GM12878 (cell line): ENCODE results near the gene PCDH15.

ENCODE experiments used
- ATF2 ChIP-seq: IDR thresholded peaks from 2 replicates; pipeline ENCODE4 v1.6.1; 2012; ENCODE audit warnings: low read length, inconsistent platforms
- BHLHE40 ChIP-seq, 2 experiments: fragments of 450-650 bp in 1 of 2; IDR thresholded peaks; 2 replicates each; pipeline ENCODE4 v1.6.1; 2011 to 2017; ENCODE audit warnings: low read depth in 2 of 2, borderline replicate concordance in 1 of 2, improper control_type of control experiment in 1 of 2, low read length in 1 of 2, mild to moderate bottlenecking in 1 of 2
- ELK1 ChIP-seq: IDR thresholded peaks from 2 replicates; pipeline ENCODE4 v1.6.1; 2012; ENCODE audit warnings: low read depth, low read length, improper control_type of control experiment
- EP300 ChIP-seq, 2 experiments: fragments of 150-350 bp in 1 of 2; IDR thresholded peaks; 2 replicates each; pipeline ENCODE4 v1.6.1; 2011 to 2012; ENCODE audit warnings: low read depth in 2 of 2, low read length in 2 of 2, borderline replicate concordance in 1 of 2, improper control_type of control experiment in 1 of 2, inconsistent platforms in 1 of 2; ENCODE audit not compliant: control insufficient read depth in 1 of 2
- GABPA ChIP-seq: IDR thresholded peaks from 2 replicates; pipeline ENCODE4 v1.6.1; 2014; ENCODE audit warnings: antibody characterized with exemption, low read depth, mild to moderate bottlenecking, inconsistent platforms
- RFX5 ChIP-seq: IDR thresholded peaks from 2 replicates; pipeline ENCODE4 v1.6.1; 2011; ENCODE audit warnings: low read depth, low read length, improper control_type of control experiment
- SP1 ChIP-seq: IDR thresholded peaks from one replicate; pipeline ENCODE4 v1.6.1; 2011; ENCODE audit warnings: low read depth, low read length
- STAT1 ChIP-seq: fragments of 450-650 bp; conservative IDR thresholded peaks from 2 replicates; pipeline ENCODE4 v1.6.1; 2014; ENCODE audit warnings: antibody characterized with exemption, mild to moderate bottlenecking
- SUPT20H ChIP-seq: IDR thresholded peaks from 2 replicates; pipeline ENCODE4 v1.6.1; 2011; ENCODE audit warnings: low read depth, mild to moderate bottlenecking, low read length, moderate library complexity, borderline replicate concordance; ENCODE audit not compliant: control insufficient read depth
- TAF1 ChIP-seq: IDR thresholded peaks from 2 replicates; pipeline ENCODE4 v1.6.1; 2011; ENCODE audit warnings: mild to moderate bottlenecking, low read depth, low read length, borderline replicate concordance
- TF ChIP-seq, protein P1 (sequence below), 3 experiments: IDR thresholded peaks in 2 of 3; conservative IDR thresholded peaks in 1 of 3; 2 replicates each; pipeline ENCODE4 v1.5.1; 2011; ENCODE audit warnings: low read depth in 3 of 3, low read length in 3 of 3, mild to moderate bottlenecking in 3 of 3, control low read depth in 2 of 3, moderate library complexity in 2 of 3, inconsistent platforms in 1 of 3, mixed read lengths in 1 of 3; ENCODE audit not compliant: control insufficient read depth in 2 of 3, insufficient read depth in 1 of 3; ENCODE audit errors: extremely low read depth in 1 of 3

GRCh38 chr10:54477738-54478137 is 323.3 kb downstream of the PCDH15 start:
- TF ChIP-seq, protein P1, sequence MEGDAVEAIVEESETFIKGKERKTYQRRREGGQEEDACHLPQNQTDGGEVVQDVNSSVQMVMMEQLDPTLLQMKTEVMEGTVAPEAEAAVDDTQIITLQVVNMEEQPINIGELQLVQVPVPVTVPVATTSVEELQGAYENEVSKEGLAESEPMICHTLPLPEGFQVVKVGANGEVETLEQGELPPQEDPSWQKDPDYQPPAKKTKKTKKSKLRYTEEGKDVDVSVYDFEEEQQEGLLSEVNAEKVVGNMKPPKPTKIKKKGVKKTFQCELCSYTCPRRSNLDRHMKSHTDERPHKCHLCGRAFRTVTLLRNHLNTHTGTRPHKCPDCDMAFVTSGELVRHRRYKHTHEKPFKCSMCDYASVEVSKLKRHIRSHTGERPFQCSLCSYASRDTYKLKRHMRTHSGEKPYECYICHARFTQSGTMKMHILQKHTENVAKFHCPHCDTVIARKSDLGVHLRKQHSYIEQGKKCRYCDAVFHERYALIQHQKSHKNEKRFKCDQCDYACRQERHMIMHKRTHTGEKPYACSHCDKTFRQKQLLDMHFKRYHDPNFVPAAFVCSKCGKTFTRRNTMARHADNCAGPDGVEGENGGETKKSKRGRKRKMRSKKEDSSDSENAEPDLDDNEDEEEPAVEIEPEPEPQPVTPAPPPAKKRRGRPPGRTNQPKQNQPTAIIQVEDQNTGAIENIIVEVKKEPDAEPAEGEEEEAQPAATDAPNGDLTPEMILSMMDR (IDR thresholded peaks at IDR 0.05 in 2 of 3, conservative IDR thresholded peaks at IDR 0.05 in 1 of 3; ENCODE audit: control insufficient read depth in 2 of 3, extremely low read depth in 1 of 3, insufficient read depth in 1 of 3, low read depth in 3 of 3, low read length in 3 of 3) = no peak
- TF ChIP-seq RFX5 (no peak), BHLHE40 (IDR thresholded peaks at IDR 0.05; ENCODE audit: borderline replicate concordance in 1 of 2, low read depth in 2 of 2, low read length in 1 of 2) (no peak), EP300 (IDR thresholded peaks at IDR 0.05; ENCODE audit: borderline replicate concordance in 1 of 2, control insufficient read depth in 1 of 2, low read depth in 2 of 2, low read length in 2 of 2) (no peak), ELK1 (no peak), SP1 (no peak), STAT1 (no peak), TAF1 (no peak), GABPA (no peak), SUPT20H (no peak), ATF2 (no peak)
